A549 (cell line): ENCODE measurements around the gene ACOXL.
"Not testable (repeated sequence)": the region's sequence is repeated elsewhere in the genome, so short reads cannot be mapped to it uniquely, and the experiment has no call there.

Experiments
- CBX2 ChIP-seq: fragments of 200-600 bp; sonication (generic); IDR thresholded peaks from 2 replicates; pipeline ENCODE4 v1.6.1; 2016; ENCODE audit warnings: low read depth, mild to moderate bottlenecking, borderline replicate concordance
- CTCF ChIP-seq: fragments of >200 bp; sonication (Bioruptor Twin); formaldehyde crosslinking; IDR thresholded peaks from 3 replicates; pipeline ENCODE4 v1.5.1; 2016
- ELK1 ChIP-seq: fragments of 150-350 bp; IDR thresholded peaks from 2 replicates; pipeline ENCODE4 v1.6.1; 2014; ENCODE audit warnings: low read depth, mild to moderate bottlenecking, low read length
- HOXA7 ChIP-seq: fragments of 250-450 bp; sonication (Bioruptor Pico); IDR thresholded peaks from 2 replicates; pipeline ENCODE4 v1.5.0; 2020; ENCODE audit warnings: mild to moderate bottlenecking, moderate library complexity
- MAZ ChIP-seq: fragments of 150-350 bp; IDR thresholded peaks from 2 replicates; pipeline ENCODE4 v1.6.1; 2014; ENCODE audit warnings: antibody characterized with exemption, low read depth, low read length, borderline replicate concordance
- NPAS2 ChIP-seq: fragments of 250-450 bp; sonication (Bioruptor Pico); IDR thresholded peaks from 2 replicates; pipeline ENCODE4 v1.8.0; 2022; ENCODE audit warnings: mild to moderate bottlenecking, moderate library complexity, borderline replicate concordance
- NR3C1 ChIP-seq: fragments of >200 bp; sonication (Bioruptor Twin); formaldehyde crosslinking; IDR thresholded peaks from 3 replicates; pipeline ENCODE4 v1.6.1; 2017
- REST ChIP-seq: fragments of 200-600 bp; sonication (generic); IDR thresholded peaks from 2 replicates; pipeline ENCODE4 v1.6.1; 2016; ENCODE audit warnings: antibody characterized with exemption, mild to moderate bottlenecking, moderate library complexity
- SMC3 ChIP-seq: fragments of >200 bp; sonication (Bioruptor Twin); formaldehyde crosslinking; IDR thresholded peaks from 3 replicates; pipeline ENCODE4 v1.6.1; 2018; ENCODE audit warnings: inconsistent platforms
- USF2 ChIP-seq: fragments of 450-650 bp; IDR thresholded peaks from 2 replicates; pipeline ENCODE4 v1.6.1; 2014; ENCODE audit warnings: antibody characterized with exemption
- ZSCAN20 ChIP-seq: fragments of 250-450 bp; sonication (Bioruptor Pico); IDR thresholded peaks from 2 replicates; pipeline ENCODE4 v1.8.0; 2022; ENCODE audit warnings: mild to moderate bottlenecking, moderate library complexity

GRCh38 chr2:111045236-111045635 is 312.9 kb downstream of the ACOXL start:
- TF ChIP-seq CTCF; MAZ; HOXA7; NR3C1; ZSCAN20 (CRISPR knock-in tag); NPAS2 (CRISPR knock-in tag); CBX2; USF2; REST; SMC3; ELK1: not testable (repeated sequence)
